ENCODE results near the gene TLL1.

The TLL1 gene

GRCh38 chr4:165928601-165929000 lies 55.6 kb downstream of the TLL1 start:
- no peaks in the 10 kb centered on the region for H4K20me1 ChIP-seq (ENCODE audit: insufficient read depth, low read length)
- no peaks in the 10 kb centered on the region for H3K27me3 ChIP-seq (replicated peaks; ENCODE audit: insufficient read depth, low read length)
- H3K36me3 ChIP-seq (replicated peaks; ENCODE audit: insufficient read depth, low read length): no peaks in the 10 kb centered on the region
- no peaks in the 10 kb centered on the region for H3K9me3 ChIP-seq (replicated peaks; ENCODE audit: insufficient read depth, low read length)
- no peak overlapping the region for H3K27ac ChIP-seq (ENCODE audit: low read length)
- TF ChIP-seq CTCF (IDR thresholded peaks at IDR 0.05; ENCODE audit: low read length) (no peak), EZH2phosphoT487 (IDR thresholded peaks at IDR 0.05; ENCODE audit: low read length) (no peak), EZH2 (optimal IDR thresholded peaks at IDR 0.05; ENCODE audit: low read depth, low read length) (no peak)
- no peak overlapping the region for H3K4me2 ChIP-seq (ENCODE audit: low read depth, low read length)
- no peaks in the 10 kb centered on the region for H3F3A ChIP-seq (ENCODE audit: insufficient read depth, low read length)
- no peak overlapping the region for H3K4me3 ChIP-seq (ENCODE audit: low read length)
- DNase-seq: no peak
- H3K4me1 ChIP-seq (ENCODE audit: low read length): no peaks in the 10 kb centered on the region
- no peak overlapping the region for H2AFZ ChIP-seq (ENCODE audit: low read length)
- H3K9ac ChIP-seq (ENCODE audit: low read length): no peak overlapping the region
- H3K9me2 ChIP-seq (replicated peaks; ENCODE audit: insufficient read depth, low read length): no peaks in the 10 kb centered on the region
- no peaks in the 10 kb centered on the region for H3K79me2 ChIP-seq (ENCODE audit: low read length)

GRCh38 chr4:165929662-165930061 lies 56.6 kb downstream of the TLL1 start:
- TF ChIP-seq CTCF (IDR thresholded peaks at IDR 0.05; ENCODE audit: low read length) (no peak), EZH2phosphoT487 (IDR thresholded peaks at IDR 0.05; ENCODE audit: low read length) (no peak), EZH2 (optimal IDR thresholded peaks at IDR 0.05; ENCODE audit: low read depth, low read length) (no peak)
- H3K79me2 ChIP-seq (ENCODE audit: low read length): no peaks in the 10 kb centered on the region

GRCh38 chr4:165931741-165932140 lies 58.7 kb downstream of the TLL1 start:
- no peaks in the 10 kb centered on the region for H3F3A ChIP-seq (ENCODE audit: insufficient read depth, low read length)
- H3K9me2 ChIP-seq (replicated peaks; ENCODE audit: insufficient read depth, low read length): no peaks in the 10 kb centered on the region
- H3K9me3 ChIP-seq (replicated peaks; ENCODE audit: insufficient read depth, low read length): no peaks in the 10 kb centered on the region
- no peaks in the 10 kb centered on the region for H3K79me2 ChIP-seq (ENCODE audit: low read length)
- no peak overlapping the region for H3K4me3 ChIP-seq (ENCODE audit: low read length)
- H3K4me1 ChIP-seq (ENCODE audit: low read length): no peaks in the 10 kb centered on the region
- no peak overlapping the region for H3K9ac ChIP-seq (ENCODE audit: low read length)
- H3K27me3 ChIP-seq (replicated peaks; ENCODE audit: insufficient read depth, low read length): no peaks in the 10 kb centered on the region
- H3K36me3 ChIP-seq (replicated peaks; ENCODE audit: insufficient read depth, low read length): no peaks in the 10 kb centered on the region
- no peak overlapping the region for H2AFZ ChIP-seq (ENCODE audit: low read length)
- no peak overlapping the region for H3K4me2 ChIP-seq (ENCODE audit: low read depth, low read length)
- no peaks in the 10 kb centered on the region for H4K20me1 ChIP-seq (ENCODE audit: insufficient read depth, low read length)
- no peak for DNase-seq
- no peak overlapping the region for H3K27ac ChIP-seq (ENCODE audit: low read length)
- no peak for TF ChIP-seq CTCF (IDR thresholded peaks at IDR 0.05; ENCODE audit: low read length)
- no peak for TF ChIP-seq EZH2phosphoT487 (IDR thresholded peaks at IDR 0.05; ENCODE audit: low read length)

More at GRCh38 chr4:165929662-165930061, 56.6 kb downstream of the TLL1 start:
- no peak overlapping the region for H3K9ac ChIP-seq (ENCODE audit: low read length)
- no peaks in the 10 kb centered on the region for H3K9me2 ChIP-seq (replicated peaks; ENCODE audit: insufficient read depth, low read length)
- no peak overlapping the region for H2AFZ ChIP-seq (ENCODE audit: low read length)
- no peaks in the 10 kb centered on the region for H3F3A ChIP-seq (ENCODE audit: insufficient read depth, low read length)
- H3K4me1 ChIP-seq (ENCODE audit: low read length): no peaks in the 10 kb centered on the region
- H3K4me3 ChIP-seq (ENCODE audit: low read length): no peak overlapping the region
- H3K27ac ChIP-seq (ENCODE audit: low read length): no peak overlapping the region
- no peaks in the 10 kb centered on the region for H4K20me1 ChIP-seq (ENCODE audit: insufficient read depth, low read length)
- H3K9me3 ChIP-seq (replicated peaks; ENCODE audit: insufficient read depth, low read length): no peaks in the 10 kb centered on the region
- no peaks in the 10 kb centered on the region for H3K36me3 ChIP-seq (replicated peaks; ENCODE audit: insufficient read depth, low read length)
- DNase-seq: no peak
- no peak overlapping the region for H3K4me2 ChIP-seq (ENCODE audit: low read depth, low read length)
- no peaks in the 10 kb centered on the region for H3K27me3 ChIP-seq (replicated peaks; ENCODE audit: insufficient read depth, low read length)

All from MM.1S (cell line).